Stomach smooth muscle (tissue), 2 donors: ENCODE results near the gene NAMPT.
"Not testable (repeated sequence)": the region's sequence is repeated elsewhere in the genome, so short reads cannot be mapped to it uniquely, and the experiment has no call there.

Experiments used
- H3K27ac ChIP-seq: one replicate; pipeline ENCODE4 v1.7.0; 2013; ENCODE audit warnings: mild to moderate bottlenecking, low read length, inconsistent platforms
- H3K27me3 ChIP-seq, 2 donors: one replicate each; pipeline ENCODE4 v1.7.0; 2013; ENCODE audit warnings: low read length in 2 of 2; ENCODE audit not compliant: insufficient read depth in 2 of 2, control insufficient read depth in 1 of 2
- H3K36me3 ChIP-seq, 2 donors: one replicate each; pipeline ENCODE4 v1.7.0; 2013; ENCODE audit warnings: low read length in 2 of 2; ENCODE audit not compliant: control insufficient read depth in 2 of 2, insufficient read depth in 2 of 2
- H3K4me1 ChIP-seq: one replicate; pipeline ENCODE4 v1.7.0; 2013; ENCODE audit warnings: low read length; ENCODE audit not compliant: control insufficient read depth, insufficient read depth
- H3K4me3 ChIP-seq, 2 donors: one replicate each; pipeline ENCODE4 v1.7.0; 2013; ENCODE audit warnings: low read length in 2 of 2
- H3K9ac ChIP-seq, 2 donors: one replicate each; pipeline ENCODE4 v1.7.0; 2013; ENCODE audit warnings: low read length in 2 of 2, mild to moderate bottlenecking in 1 of 2
- H3K9me3 ChIP-seq, 2 donors: one replicate each; pipeline ENCODE4 v1.7.0; 2013; ENCODE audit warnings: low read length in 2 of 2; ENCODE audit not compliant: control insufficient read depth in 2 of 2
- donor health status: healthy.
- donor health status: Pancreatic carcinoma.

NAMPT gene

DNA sequence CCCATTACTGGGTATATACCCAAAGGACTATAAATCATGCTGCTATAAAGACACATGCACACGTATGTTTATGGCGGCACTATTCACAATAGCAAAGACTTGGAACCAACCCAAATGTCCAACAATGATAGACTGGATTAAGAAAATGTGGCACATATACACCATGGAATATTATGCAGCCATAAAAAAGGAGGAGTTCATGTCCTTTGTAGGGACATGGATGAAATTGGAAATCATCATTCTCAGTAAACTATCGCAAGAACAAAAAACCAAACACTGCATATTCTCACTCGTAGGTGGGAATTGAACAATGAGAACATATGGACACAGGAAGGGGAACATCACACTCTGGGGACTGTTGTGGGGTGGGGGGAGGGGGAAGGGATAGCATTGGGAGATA lies 13.8 kb upstream of the NAMPT start:
- not testable (repeated sequence) for H3K9ac ChIP-seq, H3K4me1 ChIP-seq, H3K27ac ChIP-seq, H3K36me3 ChIP-seq, H3K9me3 ChIP-seq, H3K27me3 ChIP-seq, H3K4me3 ChIP-seq

- not testable (repeated sequence) for H3K27ac ChIP-seq, H3K36me3 ChIP-seq
These were observed 13.4 kb upstream of the NAMPT start for GRCh38 chr7:106298155-106298554.

GRCh38 chr7:106294334-106294733 lies 9.6 kb upstream of the NAMPT start:
- Histone ChIP-seq H3K36me3 (no peaks in the 10 kb centered on the region), H3K9me3 (no peaks in the 10 kb centered on the region), H3K27me3 (no peaks in the 10 kb centered on the region), H3K9ac (no peak overlapping the region), H3K4me1 (no peaks in the 10 kb centered on the region), H3K27ac (no peak overlapping the region), H3K4me3 (no peak overlapping the region)

More at GRCh38 chr7:106298155-106298554, 13.4 kb upstream of the NAMPT start:
- H3K4me1 ChIP-seq, H3K9me3 ChIP-seq, H3K4me3 ChIP-seq, H3K27me3 ChIP-seq, H3K9ac ChIP-seq: not testable (repeated sequence)

- no peak overlapping the region for H3K27ac ChIP-seq
These were observed 6.5 kb upstream of the NAMPT start for GRCh38 chr7:106291247-106291646.

DNA sequence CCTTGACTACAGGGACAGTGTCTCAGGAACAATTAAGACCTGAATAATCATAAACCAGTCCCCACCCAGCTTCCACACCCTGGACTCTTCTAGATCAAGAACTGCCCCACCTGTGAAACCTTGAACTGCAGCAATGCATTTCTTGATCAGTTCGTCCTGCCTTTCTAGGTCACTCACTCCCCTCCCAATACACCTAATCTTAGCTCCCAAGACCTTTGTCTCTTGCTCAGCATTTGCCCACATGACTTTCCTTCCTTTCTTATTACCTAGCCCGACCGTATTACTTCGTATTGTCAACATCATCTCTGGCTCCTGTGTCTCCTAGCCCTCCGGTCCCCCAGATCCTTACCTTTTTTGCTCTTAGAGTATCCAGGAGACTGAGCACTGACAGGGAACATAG lies 5.5 kb upstream of the NAMPT start:
- no peak overlapping the region for H3K9ac ChIP-seq
- no peaks in the 10 kb centered on the region for H3K27me3 ChIP-seq
- no peak overlapping the region for H3K4me3 ChIP-seq
- H3K4me1 ChIP-seq: no peaks in the 10 kb centered on the region
- no peak overlapping the region for H3K27ac ChIP-seq
- no peaks in the 10 kb centered on the region for H3K36me3 ChIP-seq
- no peaks in the 10 kb centered on the region for H3K9me3 ChIP-seq

More at GRCh38 chr7:106291247-106291646, 6.5 kb upstream of the NAMPT start:
- H3K9ac ChIP-seq: no peak overlapping the region
- no peaks in the 10 kb centered on the region for H3K9me3 ChIP-seq
- H3K4me3 ChIP-seq: no peak overlapping the region
- no peaks in the 10 kb centered on the region for H3K36me3 ChIP-seq
- H3K27me3 ChIP-seq: no peaks in the 10 kb centered on the region
- no peaks in the 10 kb centered on the region for H3K4me1 ChIP-seq

DNA sequence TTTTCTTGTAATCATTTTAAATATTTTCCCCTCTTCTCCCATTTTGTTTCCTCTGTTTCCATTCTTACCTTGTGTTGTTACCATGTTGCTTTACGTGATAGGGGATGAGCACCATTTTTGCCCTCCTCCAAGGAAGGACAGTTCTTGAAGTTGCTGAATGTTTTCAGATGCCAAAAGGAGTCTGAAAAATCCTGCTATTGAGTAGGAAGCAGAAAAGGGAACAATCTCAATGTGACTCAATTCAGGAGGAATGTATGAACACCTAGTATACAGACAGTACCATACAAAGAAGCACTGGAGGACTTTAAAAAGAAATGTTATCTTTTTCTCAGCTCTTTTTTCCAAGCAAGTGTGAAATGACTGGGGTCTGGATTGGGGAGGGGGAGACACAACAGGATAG lies 5.1 kb upstream of the NAMPT start:
- Histone ChIP-seq H3K4me1 (no peaks in the 10 kb centered on the region), H3K4me3 (no peak overlapping the region), H3K36me3 (no peaks in the 10 kb centered on the region), H3K27me3 (no peaks in the 10 kb centered on the region), H3K27ac (no peak overlapping the region), H3K9me3 (no peaks in the 10 kb centered on the region), H3K9ac (no peak overlapping the region)

- Histone ChIP-seq H3K9ac (no peak overlapping the region), H3K4me1 (no peaks in the 10 kb centered on the region), H3K9me3 (no peaks in the 10 kb centered on the region), H3K27me3 (no peaks in the 10 kb centered on the region), H3K36me3 (no peaks in the 10 kb centered on the region), H3K27ac (no peak overlapping the region), H3K4me3 (no peak overlapping the region)
These were observed 3.5 kb upstream of the NAMPT start for GRCh38 chr7:106288263-106288662.

GRCh38 chr7:106287786-106288185 lies 3.0 kb upstream of the NAMPT start:
- no peaks in the 10 kb centered on the region for H3K4me1 ChIP-seq
- no peak overlapping the region for H3K27ac ChIP-seq
- no peaks in the 10 kb centered on the region for H3K9me3 ChIP-seq

GRCh38 chr7:106285855-106286492 lies 1.2 kb upstream of the NAMPT start:
- Histone ChIP-seq H3K4me3 (peak overlapping the region; percentile 84 to 91), H3K36me3 (no peaks in the 10 kb centered on the region), H3K27me3 (no peaks in the 10 kb centered on the region), H3K27ac (peak overlapping the region; percentile 96), H3K9me3 (no peaks in the 10 kb centered on the region), H3K9ac (peak overlapping the region; percentile 97 to 100), H3K4me1 (no peaks in the 10 kb centered on the region)

More at GRCh38 chr7:106287786-106288185, 3.0 kb upstream of the NAMPT start:
- Histone ChIP-seq H3K4me3 (no peak overlapping the region), H3K36me3 (no peaks in the 10 kb centered on the region), H3K9ac (no peak overlapping the region), H3K27me3 (no peaks in the 10 kb centered on the region)

DNA sequence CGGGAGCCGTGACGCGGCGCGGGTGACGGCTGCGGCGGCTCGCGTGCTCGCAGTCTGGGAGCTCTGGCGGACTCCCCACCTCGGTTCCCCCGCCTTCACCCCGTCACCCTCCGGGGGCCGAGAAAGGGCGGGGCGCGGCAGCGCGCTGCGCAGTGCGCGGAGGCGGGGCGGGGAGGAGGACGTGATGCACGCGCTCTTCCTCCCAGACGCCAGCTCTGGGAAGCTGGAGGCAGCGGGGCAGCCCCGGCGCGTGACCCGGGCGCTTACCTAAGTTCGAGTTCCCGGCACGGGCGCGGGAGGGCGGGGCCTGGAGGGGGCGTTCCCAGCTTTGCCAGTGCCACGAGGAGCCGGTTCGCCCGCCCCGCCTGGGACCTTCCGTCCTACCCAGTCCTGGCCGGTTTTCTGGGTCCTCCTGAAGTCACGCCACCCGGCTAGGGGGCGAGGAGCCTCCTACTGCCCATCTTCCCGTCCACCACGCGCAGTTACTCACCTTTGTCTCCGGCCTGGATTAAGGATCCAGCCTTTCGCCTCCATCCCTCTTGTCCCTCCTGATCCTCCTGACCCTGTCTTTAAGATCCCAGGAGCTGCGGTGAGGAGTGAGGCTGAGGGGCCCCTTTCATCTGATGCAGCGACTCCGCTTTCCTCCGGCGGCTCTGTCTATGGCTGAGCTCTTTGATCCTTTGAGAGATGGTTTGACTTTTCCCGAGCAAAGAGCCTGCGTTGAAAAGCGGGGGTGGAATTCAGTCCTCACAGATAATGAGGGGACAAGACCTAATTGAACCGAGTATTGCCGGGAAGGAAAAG lies 470 bp upstream of the NAMPT start:
- Histone ChIP-seq H3K9ac (peak overlapping the region; percentile 97 to 100), H3K4me1 (no peaks in the 10 kb centered on the region), H3K4me3 (peak overlapping the region; percentile 84 to 91), H3K36me3 (no peaks in the 10 kb centered on the region), H3K27me3 (no peaks in the 10 kb centered on the region), H3K27ac (peak overlapping the region; percentile 96), H3K9me3 (no peaks in the 10 kb centered on the region)
